ENCODE data around the gene COX17.

The COX17 gene

DNA sequence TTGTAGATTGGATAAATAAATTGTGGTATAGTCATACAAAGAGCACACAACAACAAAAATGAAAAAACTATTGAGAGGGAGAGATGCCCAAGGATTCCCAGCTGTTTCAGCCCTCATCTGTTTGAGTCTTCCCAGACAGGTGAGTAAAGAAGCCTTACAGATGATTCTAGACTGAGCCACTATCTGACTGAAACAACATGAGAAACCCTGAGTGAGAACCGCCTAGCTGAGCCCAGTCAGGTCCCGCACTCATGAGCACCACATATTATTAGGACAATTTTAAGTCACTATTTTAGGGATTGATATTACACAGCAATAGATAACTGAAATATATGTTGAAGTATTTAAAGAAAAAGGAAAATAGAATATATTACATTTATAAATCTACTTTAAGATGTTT, 35.8 kb downstream of the COX17 start:
- Mint-ChIP-seq H3K27ac (no peak overlapping the region), H3K4me1 (ENCODE audit: low read depth) (peaks cover 23% of the 10 kb centered on the region), H3K36me3 (peaks cover 34% of the 10 kb centered on the region), H3K4me3 (no peak overlapping the region), H3K27me3 (no peaks in the 10 kb centered on the region), H3K9me3 (ENCODE audit: low read depth) (peaks cover 4% of the 10 kb centered on the region)

DNA sequence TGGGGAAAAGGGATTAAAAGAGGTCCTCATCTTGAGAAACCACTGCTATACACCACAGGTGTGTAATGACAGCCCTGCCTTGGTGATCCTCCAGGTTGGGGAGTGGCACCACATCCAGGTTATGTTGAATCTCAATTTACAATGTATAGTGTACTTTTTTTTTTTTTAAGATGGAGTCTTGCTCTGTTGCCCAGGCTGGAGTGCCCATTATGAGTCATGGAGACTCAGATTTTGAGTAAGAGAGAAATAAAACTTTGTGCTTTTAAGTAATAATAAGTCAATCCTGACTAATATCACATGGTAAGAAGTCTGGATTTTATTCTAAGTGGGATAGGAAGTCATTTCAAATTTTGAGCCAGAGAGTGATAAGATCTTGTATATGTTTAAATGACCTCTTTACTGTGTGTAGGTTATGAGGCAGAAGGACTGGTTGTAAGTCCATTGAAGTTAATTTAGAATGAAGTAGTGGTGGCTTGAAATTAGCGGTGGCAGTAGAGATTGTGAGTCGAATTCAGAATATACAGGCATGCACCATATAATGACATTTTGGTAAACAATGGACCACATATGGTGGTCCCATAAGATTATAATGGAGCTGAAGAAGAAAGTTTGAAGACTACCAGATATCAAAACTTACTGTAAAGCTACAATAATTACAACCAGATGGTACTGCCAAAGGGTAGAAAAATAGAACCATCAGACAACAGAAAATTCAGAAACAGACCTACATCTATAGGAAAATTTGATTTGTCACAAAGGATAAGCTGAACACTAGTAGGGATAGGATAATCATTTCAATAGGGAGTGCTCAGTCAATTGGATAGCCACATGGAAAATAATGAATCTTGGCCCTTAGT, 37.5 kb downstream of the COX17 start:
- peaks cover 23% of the 10 kb centered on the region for H3K4me1 Mint-ChIP-seq (ENCODE audit: low read depth)
- H3K9me3 Mint-ChIP-seq (ENCODE audit: low read depth): peaks cover 4% of the 10 kb centered on the region
- H3K36me3 Mint-ChIP-seq: peaks cover 36% of the 10 kb centered on the region
- H3K27me3 Mint-ChIP-seq: no peaks in the 10 kb centered on the region
- no peak overlapping the region for H3K27ac Mint-ChIP-seq
- H3K4me3 Mint-ChIP-seq: no peak overlapping the region

DNA sequence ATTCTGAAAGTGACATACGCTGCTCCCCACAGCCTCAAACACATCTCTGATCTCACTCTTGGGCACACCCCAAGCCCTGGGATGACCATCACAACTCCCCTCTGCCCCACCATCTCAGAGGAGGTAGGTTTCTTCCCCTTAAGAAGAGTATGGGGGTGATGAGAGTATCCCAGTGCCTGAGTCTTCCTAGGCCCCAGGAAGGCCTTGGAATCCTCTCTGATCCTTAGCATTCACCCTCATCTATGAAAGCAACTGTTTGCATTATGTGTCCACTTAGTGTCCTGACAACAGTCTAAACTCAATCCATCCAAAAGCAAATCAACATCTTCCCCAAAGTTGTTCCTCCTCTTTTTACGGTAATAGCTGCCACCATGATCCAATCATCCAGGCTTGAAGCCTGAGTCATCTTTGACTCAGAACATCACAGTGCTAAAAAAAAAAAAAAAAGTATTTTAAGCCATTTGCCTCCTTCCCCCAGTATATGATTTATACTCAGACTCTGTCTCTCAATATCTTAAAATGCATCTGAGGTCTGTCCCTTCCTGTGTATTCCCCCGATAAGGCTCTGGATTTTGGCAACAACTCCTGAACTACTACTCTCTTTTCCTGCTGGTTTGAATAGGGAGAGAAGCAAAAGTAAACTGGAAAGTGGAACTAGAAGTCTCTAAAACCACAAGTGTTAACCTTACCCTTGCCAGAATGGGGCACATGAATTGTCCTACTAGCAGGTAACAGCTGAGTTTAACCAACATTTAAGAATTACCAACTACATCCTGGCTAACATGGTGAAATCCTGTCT, 39.3 kb downstream of the COX17 start:
- H3K27ac Mint-ChIP-seq: peak overlapping the region; percentile 61
- peaks cover 21% of the 10 kb centered on the region for H3K4me1 Mint-ChIP-seq (ENCODE audit: low read depth)
- H3K9me3 Mint-ChIP-seq (ENCODE audit: low read depth): peaks cover 4% of the 10 kb centered on the region
- peaks cover 33% of the 10 kb centered on the region for H3K36me3 Mint-ChIP-seq
- H3K27me3 Mint-ChIP-seq: no peaks in the 10 kb centered on the region
- peak overlapping the region; percentile 8 for H3K4me3 Mint-ChIP-seq

DNA sequence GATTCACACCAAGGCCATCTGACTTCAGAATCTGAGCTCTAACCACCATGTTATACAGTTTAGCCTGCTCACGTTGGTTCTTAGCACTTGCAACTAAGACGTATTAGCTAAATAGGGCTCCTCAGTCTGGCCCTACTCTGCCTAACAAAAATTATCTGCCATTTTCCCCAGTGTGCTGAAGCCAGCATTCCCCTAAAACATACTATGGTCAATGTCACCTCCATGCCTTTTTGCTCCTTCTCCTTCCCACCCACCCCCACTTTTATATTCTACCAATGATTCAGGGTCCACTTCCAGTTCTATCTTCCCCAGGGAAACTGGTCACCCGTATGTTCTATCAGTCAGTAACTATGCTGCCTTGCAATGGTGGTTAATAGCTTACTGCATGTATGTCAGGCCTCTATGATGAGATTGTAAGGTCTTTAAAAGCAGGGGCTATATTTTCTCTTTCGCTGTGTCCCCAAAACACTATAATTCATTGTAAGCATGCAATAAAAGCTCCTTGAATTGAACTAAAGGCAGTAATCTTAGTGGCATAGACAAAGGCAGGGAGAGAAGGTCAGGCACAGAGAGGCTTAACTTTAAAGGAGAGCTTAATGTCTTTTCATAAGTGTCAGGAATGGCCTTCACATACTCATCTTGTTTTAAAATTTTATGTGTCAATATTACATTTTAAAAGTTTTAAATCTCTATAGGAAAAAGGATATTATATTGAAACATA, 40.2 kb downstream of the COX17 start:
- no peak overlapping the region for H3K4me3 Mint-ChIP-seq
- peaks cover 4% of the 10 kb centered on the region for H3K9me3 Mint-ChIP-seq (ENCODE audit: low read depth)
- no peak overlapping the region for H3K27ac Mint-ChIP-seq
- H3K4me1 Mint-ChIP-seq (ENCODE audit: low read depth): peaks cover 21% of the 10 kb centered on the region
- peaks cover 31% of the 10 kb centered on the region for H3K36me3 Mint-ChIP-seq
- H3K27me3 Mint-ChIP-seq: peaks cover 2% of the 10 kb centered on the region

DNA sequence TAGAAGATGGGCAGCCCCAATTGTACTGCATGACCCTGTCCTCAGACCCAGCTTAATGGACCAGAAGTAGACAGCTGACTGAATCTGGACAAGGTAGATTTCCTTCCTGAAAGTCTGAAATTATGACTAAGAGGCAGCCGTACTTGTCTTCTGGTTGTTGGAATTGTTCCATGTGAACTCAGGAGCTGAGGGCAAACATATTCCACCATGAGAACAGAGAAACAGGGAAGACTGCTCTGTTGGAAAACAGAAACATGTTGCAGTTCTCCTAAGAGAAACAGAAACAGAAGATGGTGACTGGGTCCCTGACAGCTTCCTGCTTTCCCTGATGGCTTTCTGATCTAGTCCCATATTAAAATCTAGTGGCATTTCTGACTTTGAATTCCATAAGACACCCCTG, 41.0 kb downstream of the COX17 start:
- Mint-ChIP-seq H3K27me3 (peaks cover 3% of the 10 kb centered on the region), H3K9me3 (ENCODE audit: low read depth) (peaks cover 2% of the 10 kb centered on the region), H3K4me3 (no peak overlapping the region), H3K36me3 (peaks cover 29% of the 10 kb centered on the region), H3K4me1 (ENCODE audit: low read depth) (peaks cover 21% of the 10 kb centered on the region), H3K27ac (no peak overlapping the region)

DNA sequence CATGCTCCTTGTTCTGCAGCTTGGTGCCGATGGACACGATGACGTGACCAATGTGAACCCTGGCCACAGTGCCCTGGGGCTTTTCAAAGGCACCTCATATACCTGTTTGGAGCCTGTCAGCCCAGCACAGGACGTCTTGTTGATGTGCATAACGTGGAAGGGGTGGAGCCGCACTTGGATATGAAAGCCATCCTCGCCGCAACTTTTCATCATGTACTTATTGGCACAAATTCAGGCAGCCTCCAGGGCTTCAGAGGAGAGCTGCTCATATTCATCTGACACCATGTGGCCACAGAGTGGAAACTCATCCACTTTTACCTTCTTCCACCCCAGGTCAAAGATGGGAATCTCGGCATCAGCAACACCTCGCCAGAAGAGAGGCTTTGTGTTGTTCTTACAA, 41.5 kb downstream of the COX17 start:
- Mint-ChIP-seq H3K9me3 (ENCODE audit: low read depth) (no peaks in the 10 kb centered on the region), H3K4me1 (ENCODE audit: low read depth) (peaks cover 21% of the 10 kb centered on the region), H3K4me3 (no peak overlapping the region), H3K36me3 (peaks cover 27% of the 10 kb centered on the region), H3K27ac (no peak overlapping the region), H3K27me3 (peaks cover 3% of the 10 kb centered on the region)

DNA sequence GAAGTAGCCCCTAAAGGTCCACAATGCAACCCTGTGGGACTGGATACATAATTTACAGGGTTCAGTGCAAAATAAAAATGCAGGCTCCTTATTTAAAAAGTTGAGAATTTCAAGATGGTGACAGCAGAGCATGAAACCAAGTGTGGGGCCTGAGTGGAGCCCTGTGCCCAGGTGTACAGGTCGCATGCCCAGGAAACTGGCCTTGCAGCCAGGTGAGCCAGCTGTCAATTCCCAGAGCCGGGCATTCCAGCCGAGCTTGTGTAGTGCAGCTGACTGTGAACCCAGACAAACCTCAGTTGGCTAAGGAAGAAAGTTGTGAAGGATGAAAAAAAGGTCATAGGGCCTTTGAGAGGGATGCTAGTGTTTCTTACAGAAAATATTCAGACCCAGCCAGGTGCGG, 44.4 kb downstream of the COX17 start:
- Mint-ChIP-seq H3K4me1 (ENCODE audit: low read depth) (peaks cover 5% of the 10 kb centered on the region), H3K4me3 (no peak overlapping the region), H3K27me3 (peaks cover 5% of the 10 kb centered on the region), H3K36me3 (peaks cover 9% of the 10 kb centered on the region), H3K9me3 (ENCODE audit: low read depth) (no peaks in the 10 kb centered on the region), H3K27ac (no peak overlapping the region)

DNA sequence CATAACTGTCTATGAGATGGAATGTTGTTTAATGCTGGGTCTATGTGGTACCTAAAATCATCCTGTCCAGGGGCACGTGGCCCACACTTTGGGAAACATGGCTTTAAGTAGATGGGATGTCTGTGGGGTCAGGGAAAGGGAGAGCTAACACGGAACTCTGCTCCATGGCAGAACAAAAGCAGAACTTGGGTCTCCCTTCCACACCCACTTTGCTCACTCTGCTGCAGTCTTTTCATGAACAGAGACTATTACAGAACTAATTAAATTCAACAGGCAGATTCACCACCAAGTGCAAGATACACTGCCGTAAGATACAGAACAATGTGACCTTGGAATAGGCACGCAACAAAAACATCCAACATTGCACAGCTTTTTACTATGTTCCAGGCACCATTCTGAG, 45.0 kb downstream of the COX17 start:
- Mint-ChIP-seq H3K27ac (no peak overlapping the region), H3K9me3 (ENCODE audit: low read depth) (no peaks in the 10 kb centered on the region), H3K4me3 (no peak overlapping the region), H3K4me1 (ENCODE audit: low read depth) (peaks cover 10% of the 10 kb centered on the region), H3K36me3 (peaks cover 9% of the 10 kb centered on the region), H3K27me3 (peaks cover 6% of the 10 kb centered on the region)

DNA sequence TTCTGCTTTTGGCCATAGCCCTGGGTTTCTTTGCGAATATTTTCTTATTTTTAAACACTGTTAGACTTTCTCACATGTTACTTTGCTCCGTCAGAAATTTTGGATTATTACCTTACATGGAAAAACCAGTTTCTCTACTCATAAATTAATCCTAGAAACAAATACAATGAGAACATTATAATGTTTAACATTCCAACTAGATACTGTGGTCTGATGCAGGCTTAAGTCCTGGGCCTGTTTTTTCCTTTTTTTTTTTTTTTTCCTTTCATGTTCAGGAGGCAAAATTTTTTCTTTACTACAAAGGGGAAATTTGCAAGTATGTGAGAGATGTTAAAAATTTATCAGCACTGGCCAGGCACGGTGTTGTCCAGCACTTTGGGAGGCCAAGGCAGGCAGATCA, 45.7 kb downstream of the COX17 start:
- Mint-ChIP-seq H3K9me3 (ENCODE audit: low read depth) (no peaks in the 10 kb centered on the region), H3K27ac (no peak overlapping the region), H3K4me1 (ENCODE audit: low read depth) (peaks cover 14% of the 10 kb centered on the region), H3K4me3 (no peak overlapping the region), H3K27me3 (peaks cover 6% of the 10 kb centered on the region), H3K36me3 (peaks cover 9% of the 10 kb centered on the region)

DNA sequence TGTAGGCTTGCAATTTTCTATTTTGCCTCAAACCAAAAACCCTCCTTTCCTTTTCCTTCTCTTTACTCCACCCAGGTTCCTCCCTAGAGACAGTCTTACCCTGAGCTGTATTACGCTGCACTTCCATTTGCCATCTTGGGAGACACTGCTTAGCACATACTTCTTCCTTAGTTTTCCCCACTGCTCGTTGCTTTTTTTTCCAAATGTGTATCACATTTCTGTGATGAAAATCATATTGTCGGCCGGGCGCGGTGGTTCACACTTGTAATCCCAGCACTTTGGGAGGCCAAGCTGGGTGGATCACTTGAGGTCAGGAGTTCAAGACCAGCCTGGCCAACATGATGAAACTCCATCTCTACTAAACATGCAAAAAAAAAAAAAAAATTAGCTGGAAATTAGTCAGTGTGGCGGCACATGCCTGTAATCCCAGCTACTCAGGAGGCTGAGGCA, 46.3 kb downstream of the COX17 start:
- Mint-ChIP-seq H3K27ac (no peak overlapping the region), H3K4me3 (no peak overlapping the region), H3K36me3 (peaks cover 5% of the 10 kb centered on the region), H3K9me3 (ENCODE audit: low read depth) (no peaks in the 10 kb centered on the region), H3K27me3 (peaks cover 6% of the 10 kb centered on the region), H3K4me1 (ENCODE audit: low read depth) (peaks cover 16% of the 10 kb centered on the region)

DNA sequence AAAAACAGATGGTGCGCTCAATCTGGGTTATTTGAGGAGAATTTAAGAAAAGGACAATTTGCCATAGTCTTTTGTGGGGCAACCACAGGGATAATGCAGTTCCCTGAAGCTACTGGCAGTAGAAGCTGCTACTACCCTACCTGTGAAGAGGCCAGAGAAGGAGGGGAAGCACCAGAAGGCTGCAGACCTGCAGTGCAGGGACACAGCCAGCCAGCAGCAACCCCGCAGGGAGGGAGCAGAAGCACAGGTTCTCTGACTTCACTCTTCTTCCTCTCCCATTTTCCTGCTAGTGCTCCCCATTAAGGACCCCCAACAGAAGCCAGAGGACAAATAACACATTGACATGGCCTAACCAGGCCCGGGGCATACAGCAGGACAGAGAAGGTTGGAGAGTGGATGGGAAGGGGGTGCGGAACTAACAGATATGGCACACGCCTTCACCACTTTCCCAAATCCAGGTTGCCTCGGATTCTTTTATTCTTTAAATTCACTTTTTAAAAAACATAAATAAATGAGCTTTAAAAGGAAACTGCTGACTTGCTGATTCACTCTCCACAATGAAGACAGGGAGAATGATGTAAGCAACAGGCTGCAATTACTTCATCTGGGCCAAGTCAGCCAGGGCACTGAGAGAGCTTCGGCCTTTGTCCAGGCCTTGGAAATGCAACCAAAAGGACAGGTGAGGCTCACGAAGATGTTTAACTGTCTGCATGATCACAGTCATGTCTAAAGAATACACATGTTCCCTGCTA, 46.9 kb downstream of the COX17 start:
- Mint-ChIP-seq H3K27ac (no peak overlapping the region), H3K9me3 (ENCODE audit: low read depth) (no peaks in the 10 kb centered on the region), H3K4me3 (no peak overlapping the region), H3K36me3 (peaks cover 2% of the 10 kb centered on the region), H3K4me1 (ENCODE audit: low read depth) (peaks cover 16% of the 10 kb centered on the region), H3K27me3 (peaks cover 6% of the 10 kb centered on the region)

DNA sequence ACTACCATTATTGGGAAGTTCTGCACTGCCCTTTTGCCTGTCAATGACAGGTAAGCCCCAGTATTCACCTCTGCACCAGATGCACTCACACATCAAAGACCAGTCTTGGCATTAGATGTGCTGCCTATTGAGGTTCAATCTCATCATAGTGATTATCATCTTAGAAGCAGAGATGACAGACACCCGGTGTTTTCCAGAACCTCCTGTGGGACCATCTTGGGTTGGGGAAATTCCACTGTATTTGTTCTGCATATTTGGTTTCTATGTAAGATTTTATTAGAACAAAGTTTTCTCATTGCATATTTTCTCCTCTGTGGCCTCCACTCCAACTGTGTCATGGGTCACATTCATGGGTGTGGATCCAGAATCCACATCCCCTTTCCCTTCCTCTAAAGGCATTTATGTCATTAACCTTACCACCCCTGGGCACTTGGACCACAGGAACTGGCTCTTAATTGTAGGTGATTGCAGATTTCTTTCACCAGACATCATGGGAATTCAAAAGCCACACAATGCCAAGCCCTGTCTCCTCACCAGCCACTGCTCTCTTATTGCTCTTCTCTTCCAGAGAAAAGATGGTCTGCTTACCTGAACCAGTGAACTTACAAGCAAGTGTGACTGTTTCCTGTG, 48.3 kb downstream of the COX17 start:
- Mint-ChIP-seq H3K9me3 (ENCODE audit: low read depth) (no peaks in the 10 kb centered on the region), H3K27me3 (peaks cover 6% of the 10 kb centered on the region), H3K36me3 (peaks cover 2% of the 10 kb centered on the region), H3K4me1 (ENCODE audit: low read depth) (peaks cover 16% of the 10 kb centered on the region), H3K4me3 (no peak overlapping the region), H3K27ac (no peak overlapping the region)

DNA sequence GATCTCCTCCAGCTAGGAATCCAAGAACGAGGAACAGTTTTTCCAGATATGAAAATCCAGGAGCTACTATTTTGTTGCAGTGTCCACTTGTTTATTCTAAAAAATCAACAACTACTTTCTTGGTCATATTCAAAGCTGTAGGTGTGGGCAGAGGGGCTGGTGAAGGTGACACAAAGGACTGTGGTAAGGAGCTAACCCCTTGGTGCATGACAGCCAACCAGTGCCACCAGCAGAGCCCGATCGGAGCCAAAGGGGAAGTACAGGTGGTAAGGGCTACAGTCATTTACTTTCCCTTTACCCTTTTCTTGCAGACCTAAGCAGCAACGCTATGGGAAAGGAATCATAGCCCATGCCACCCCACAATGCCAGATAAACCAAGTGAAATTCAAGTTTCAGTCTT, 48.8 kb downstream of the COX17 start:
- Mint-ChIP-seq H3K27ac (no peak overlapping the region), H3K4me1 (ENCODE audit: low read depth) (peaks cover 16% of the 10 kb centered on the region), H3K36me3 (peaks cover 2% of the 10 kb centered on the region), H3K4me3 (no peak overlapping the region), H3K27me3 (peaks cover 6% of the 10 kb centered on the region), H3K9me3 (ENCODE audit: low read depth) (no peaks in the 10 kb centered on the region)

DNA sequence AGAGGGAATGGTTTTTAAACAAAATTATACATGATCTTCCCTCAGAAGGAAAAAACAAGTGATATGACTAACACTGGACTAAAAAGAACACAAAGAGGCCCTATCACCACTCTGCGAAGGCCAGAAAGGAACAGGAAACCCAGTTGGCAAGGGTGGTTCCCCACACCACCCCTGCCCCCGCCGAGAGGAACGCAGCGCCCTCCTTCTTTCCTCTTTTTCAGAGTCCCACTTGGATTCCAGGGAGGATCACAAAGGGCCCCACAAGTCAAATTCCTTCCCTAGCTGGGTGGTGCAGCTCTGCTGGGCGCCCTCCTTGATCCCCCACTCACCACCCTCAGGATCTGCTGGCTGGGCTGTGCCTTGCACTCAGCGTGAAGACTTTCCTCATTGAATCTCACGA, 49.7 kb downstream of the COX17 start:
- H3K4me1 Mint-ChIP-seq (ENCODE audit: low read depth): peaks cover 16% of the 10 kb centered on the region
- no peak overlapping the region for H3K4me3 Mint-ChIP-seq
- no peaks in the 10 kb centered on the region for H3K9me3 Mint-ChIP-seq (ENCODE audit: low read depth)
- peaks cover 2% of the 10 kb centered on the region for H3K36me3 Mint-ChIP-seq
- peak overlapping the region; percentile 50 for H3K27ac Mint-ChIP-seq
- peaks cover 6% of the 10 kb centered on the region for H3K27me3 Mint-ChIP-seq

All from activated naive CD8-positive, alpha-beta T cell (primary cell).